NCI-H2196 treated with DMSO at 0.1 percent for 48 hours (cell line): ENCODE measurements around the gene HGS.

ENCODE experiments used
- DNase-seq: peaks from one replicate; lab custom pipeline; 2025; ENCODE audit not compliant: unreplicated experiment; lab: John Stamatoyannopoulos, UW

Gene HGS

GRCh38 chr17:81715872-81716673 lies 32.3 kb downstream of the HGS start:
- DNase-seq = no peak

GRCh38 chr17:81716674-81716996 lies 32.8 kb downstream of the HGS start:
- DNase-seq = no peak

DNA sequence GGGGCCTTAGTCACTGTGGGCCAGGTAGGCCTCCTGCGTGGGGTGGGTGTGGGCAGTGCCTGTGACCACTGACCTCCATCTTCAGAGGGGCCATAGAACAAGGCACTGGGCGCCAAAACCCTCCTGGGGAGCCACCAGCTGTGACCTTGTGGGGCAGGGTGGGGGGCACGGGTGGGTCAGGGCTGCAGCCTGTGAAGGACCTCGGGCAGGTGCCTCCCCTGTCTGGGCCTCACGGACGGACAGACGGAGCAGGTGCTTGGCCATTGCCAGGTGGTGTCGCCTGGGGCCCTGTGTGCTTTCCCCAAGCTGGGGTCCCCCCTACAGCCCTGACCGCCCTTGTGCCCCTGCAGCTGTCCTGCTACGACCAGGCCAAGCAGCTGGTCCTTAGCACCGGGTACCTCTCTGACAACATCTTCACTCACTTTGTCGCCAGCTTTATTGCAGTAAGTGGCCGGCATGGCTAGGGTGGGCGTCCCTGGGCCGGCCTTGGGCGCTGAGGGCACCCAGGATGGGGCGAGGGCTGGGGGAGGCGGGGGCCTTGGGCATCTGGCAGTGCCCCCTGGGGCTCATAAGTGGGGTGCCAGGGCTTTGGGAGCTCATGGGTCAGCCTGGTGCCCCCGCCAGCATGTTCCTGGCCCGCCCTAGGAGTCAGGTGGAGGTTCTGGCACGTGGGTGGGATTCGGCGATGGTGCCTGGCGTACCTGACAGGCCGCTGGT lies 33.4 kb downstream of the HGS start:
- no peak for DNase-seq

DNA sequence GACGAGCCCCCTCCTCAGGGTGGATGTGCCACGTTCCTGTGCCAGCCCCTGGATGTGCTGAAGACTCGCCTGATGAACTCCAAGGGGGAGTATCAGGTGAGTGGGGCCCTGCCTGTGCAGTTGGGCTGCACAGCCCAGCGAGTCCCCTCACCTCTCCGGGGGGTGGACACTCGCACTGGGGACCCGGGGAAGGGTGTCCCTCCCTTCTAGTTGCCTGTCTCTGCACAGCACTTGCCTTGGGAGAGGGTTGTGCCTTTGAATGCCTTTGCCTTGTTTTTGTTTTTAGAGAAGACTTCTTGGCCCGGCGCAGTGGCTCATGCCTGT lies 33.9 kb downstream of the HGS start:
- no peak for DNase-seq

DNA sequence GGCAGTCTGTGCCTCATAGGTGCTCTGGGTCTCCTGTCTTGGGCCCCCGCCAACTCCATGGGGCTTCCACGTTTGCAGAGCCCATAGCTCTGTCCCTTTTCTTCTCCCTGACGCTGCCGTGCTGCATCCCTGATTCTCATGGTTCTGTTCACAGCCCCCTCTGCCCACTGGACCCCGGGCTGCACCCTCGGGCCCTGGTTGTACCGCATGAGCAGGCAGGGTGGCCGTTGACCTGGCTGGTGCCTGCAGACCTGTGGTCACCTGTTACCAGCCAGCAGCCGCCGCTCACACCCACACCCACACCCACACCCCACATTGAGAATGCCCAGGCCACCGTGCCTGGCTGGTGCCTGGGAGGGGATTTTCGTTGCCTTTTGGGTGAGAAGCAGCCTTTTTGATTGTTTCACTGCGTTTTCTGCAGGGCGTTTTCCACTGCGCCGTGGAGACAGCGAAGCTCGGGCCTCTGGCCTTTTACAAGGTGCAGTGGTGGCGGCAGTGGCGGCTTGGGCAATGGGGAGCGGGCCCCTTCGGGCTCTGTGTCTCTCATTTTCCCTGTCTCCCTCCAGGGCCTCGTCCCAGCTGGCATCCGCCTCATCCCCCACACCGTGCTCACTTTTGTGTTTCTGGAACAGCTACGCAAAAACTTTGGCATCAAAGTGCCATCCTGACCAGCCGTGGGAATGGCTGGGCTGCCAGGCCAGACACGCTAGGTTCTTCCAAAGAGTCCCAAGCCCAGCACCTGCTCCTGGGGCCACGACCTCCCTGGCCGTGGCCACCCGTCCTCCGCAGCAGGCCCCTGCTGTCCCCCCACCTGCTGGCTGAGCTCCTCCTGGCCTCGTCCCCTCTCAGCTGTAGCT lies 35.8 kb downstream of the HGS start:
- no peak for DNase-seq

GRCh38 chr17:81720267-81721071 lies 36.7 kb downstream of the HGS start:
- DNase-seq = no peak

- DNase-seq = peak; percentile 72
Measured at GRCh38 chr17:81722184-81723120, 38.6 kb downstream of the HGS start.

DNA sequence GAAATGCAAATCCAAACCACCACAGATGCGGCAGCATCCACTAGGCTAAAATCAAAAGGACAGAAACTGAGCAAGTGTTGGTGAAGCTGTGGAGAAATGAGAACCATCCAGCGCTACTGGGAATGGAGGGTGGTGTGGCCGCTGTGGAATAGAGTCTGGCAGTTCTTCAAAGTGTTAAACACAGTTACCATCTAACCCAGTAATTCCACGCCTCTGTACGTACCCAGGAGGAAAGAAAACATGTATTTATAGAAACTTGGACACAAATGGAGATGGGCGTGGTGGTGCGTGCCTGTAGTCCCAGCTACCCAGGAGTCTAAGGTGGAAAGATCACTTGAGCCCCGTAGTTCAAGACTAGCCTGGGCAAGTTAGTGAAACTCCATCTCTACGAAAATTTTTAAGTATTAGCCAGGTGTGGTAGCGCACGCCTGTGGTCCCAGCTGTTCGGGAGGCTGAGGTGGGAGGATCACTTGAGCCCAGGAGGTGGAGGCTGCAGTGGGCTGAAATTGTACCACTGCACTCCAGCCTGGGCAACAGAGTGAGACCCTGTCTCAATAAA lies 39.9 kb downstream of the HGS start:
- DNase-seq = no peak

GRCh38 chr17:81725439-81725838 lies 41.6 kb downstream of the HGS start:
- DNase-seq = no peak

GRCh38 chr17:81726004-81726403 lies 42.2 kb downstream of the HGS start:
- no peak for DNase-seq

DNA sequence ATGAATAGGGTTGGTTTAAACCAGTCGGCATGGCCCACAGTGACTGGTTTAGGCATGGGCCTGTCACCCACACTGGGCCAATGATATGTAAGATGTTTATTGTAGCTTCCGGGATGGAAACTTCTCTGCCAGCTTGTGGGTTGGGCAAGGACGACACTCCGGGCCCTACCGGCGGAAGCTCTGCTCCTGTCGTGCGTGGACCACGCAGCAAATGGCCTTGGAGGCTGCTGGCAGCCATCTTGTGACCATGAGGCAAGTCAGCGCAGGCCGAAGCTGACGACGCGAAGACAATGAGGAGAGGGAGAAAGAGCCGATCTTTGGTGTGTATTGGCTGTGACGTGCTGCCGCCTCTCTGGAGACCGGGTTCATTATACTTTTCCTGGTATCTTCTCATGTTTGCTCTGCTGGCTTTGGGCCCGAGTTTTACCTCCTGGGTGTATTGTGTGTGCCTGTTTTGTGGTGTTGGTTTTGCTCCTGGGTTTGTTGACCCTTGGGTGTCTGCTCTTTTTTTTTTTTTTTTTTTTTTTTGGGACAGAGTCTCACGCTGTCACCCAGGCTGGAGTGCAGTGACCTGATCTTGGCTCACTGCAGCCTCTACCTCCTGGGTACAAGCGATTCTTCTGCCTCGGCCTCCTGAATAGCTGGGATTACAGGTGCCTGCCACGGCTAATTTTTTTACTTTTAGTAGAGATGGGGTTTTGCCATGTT lies 43.7 kb downstream of the HGS start:
- peak; percentile 98 for DNase-seq

DNA sequence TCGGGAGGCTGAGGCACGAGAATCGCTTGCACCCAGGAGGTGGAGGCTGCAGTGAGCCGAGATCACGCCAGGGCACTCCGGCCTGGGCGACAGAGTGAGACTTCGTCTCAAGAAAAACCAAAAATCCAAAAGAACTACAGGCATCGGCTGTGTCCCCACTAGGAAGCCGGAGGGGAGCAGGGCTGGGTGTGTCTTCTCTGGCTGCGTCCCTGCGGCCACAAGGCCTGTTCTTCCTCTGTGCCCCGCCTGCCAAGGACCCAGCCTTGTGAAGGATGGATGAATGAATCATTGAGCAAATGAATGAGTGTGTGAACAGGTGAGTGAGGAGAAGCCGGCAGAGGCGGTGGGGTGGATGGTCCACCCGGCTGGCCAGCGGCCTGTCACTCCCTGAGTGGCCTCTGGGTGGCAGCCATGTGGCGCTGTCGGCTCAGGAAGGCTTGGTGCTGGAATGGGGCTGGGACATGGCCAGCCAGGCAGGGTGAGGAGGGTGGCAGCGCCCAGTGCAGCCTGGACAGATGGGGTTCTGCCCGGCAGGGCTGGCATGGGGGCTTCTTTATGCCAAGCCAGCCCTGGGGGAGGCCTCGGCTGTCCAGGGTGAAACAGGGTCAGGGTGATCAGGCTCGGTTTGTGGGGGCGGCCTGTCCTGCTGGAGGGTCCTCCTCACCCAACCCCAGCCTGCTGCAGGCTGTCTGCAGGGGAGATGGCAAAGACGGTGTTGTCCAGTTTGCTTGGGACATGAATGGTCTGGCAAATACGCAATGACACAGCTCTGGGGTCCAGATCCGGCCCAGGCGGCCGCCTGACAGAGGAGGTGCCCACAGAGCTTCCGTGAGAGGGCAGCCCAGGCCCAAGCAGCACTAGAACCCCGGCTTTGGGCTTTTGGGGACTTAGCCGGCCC lies 49.9 kb downstream of the HGS start:
- DNase-seq = peak; percentile 82

DNA sequence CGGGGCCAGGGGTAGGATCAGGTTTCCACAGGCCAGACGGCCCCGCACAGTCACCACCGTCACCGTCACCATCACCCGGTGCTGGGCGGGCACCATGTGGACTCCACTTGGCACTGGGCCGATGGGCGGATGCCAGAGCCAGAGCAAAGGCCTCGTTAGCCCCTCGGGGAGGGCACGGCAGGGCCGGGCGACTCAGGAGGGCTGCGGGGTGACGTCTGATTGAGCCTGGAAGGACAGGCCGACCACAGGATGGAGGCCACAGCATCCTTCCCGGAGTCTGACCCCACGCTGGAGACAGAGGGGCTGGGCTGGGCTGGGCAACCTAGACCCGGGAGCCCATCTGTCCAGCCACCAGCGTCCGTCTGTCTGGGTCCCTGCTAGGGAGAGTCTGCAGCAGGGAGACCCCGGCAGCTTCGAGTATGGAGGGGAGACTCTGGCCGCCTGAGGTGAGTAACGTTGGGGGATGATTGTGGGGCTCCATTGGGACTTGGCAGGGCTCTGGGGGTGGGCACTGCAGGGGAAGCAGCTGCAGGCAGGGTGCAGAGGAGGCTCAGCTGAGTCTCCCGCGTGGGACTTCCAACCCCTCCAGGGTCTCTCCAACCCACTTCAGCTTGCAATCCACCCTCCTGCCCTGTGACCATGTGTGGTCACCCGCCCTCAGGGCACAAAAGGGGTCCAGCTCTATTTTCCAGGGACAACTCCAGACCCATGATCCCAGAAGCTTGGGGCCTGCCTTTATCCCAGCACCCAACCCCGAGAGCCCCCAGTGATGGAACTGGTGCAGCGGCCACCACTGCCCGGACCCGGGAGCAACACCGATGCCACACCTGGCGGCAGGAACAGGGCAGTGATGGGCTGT lies 50.8 kb downstream of the HGS start:
- no peak for DNase-seq

DNA sequence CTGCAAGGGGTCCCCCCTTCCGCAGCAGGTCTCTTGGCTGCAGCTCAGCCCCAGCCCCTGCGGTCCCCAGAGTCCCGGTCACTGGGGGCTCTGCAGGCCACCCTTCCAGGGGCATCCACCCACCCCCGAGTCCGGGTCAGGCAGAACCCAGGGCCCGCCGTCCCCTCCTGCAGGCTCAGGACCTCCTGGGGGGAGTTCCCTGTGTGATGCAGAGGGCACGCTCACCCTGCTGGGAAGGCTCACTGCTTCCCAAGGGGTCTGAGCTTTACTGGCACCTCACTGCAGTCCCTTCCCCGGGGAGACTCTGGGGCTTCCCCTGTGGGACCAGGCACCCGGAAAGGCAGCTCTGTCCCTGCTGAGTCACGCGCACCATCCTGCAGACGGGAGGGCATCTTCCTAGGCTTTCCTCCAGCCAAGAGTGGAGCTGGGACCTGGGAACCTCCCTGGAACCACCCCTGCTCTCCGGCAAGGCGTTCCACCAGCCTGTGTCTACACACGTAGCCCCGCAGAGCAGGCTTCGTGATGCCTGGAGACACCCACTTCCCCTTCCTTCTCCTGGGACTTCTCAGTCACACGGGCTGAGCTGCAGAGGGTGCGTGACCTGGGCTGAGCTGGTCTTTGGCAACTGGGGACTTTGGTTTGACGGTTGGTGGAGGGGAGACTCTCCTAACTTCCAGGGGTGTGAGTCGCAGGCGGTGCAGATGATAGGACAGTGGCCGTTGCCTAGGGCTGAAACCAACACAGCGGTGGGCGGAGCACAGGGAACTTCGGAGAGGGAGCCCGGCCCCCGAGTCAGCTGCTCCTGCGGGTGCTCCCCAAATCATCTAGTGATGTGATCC lies 51.7 kb downstream of the HGS start:
- no peak for DNase-seq

GRCh38 chr17:81737947-81738800 lies 54.4 kb downstream of the HGS start:
- DNase-seq = no peak
